ENCODE results near the gene PDZD4.

The PDZD4 gene

GRCh38 chrX:153786669-153787068, 43.7 kb downstream of the PDZD4 start:
- no peaks in the 10 kb centered on the region for H3F3A ChIP-seq (ENCODE audit: insufficient read depth, low read length)
- H3K36me3 ChIP-seq (ENCODE audit: insufficient read depth, low read length): peaks cover 29% of the 10 kb centered on the region
- H3K27ac ChIP-seq (ENCODE audit: low read depth, low read length, poor library complexity, severe bottlenecking): no peak overlapping the region
- H3K79me2 ChIP-seq (ENCODE audit: insufficient read depth, low read length): no peaks in the 10 kb centered on the region
- no peak overlapping the region for H2AFZ ChIP-seq (ENCODE audit: low read length)
- H3K4me2 ChIP-seq (ENCODE audit: low read length): no peak overlapping the region
- no peaks in the 10 kb centered on the region for H3K27me3 ChIP-seq (ENCODE audit: insufficient read depth, low read length)
- no peaks in the 10 kb centered on the region for H3K4me1 ChIP-seq (ENCODE audit: insufficient read depth, low read length, severe bottlenecking)
- no peak overlapping the region for H3K4me3 ChIP-seq (ENCODE audit: low read depth, low read length, poor library complexity, severe bottlenecking)
- no peak overlapping the region for H3K9ac ChIP-seq (ENCODE audit: low read length)
- no peaks in the 10 kb centered on the region for H3K9me3 ChIP-seq (ENCODE audit: low read length)
- no peak for TF ChIP-seq EZH2 (IDR thresholded peaks at IDR 0.05; ENCODE audit: borderline replicate concordance, low read length)
- TF ChIP-seq CTCF (IDR thresholded peaks at IDR 0.05; ENCODE audit: low read length): no peak
- H3K9me2 ChIP-seq (ENCODE audit: low read depth, low read length): no peaks in the 10 kb centered on the region
- no peaks in the 10 kb centered on the region for H4K20me1 ChIP-seq (ENCODE audit: insufficient read depth, low read length)

GRCh38 chrX:153784325-153784967, 45.9 kb downstream of the PDZD4 start:
- H3K9me3 ChIP-seq (ENCODE audit: low read length): no peaks in the 10 kb centered on the region

GRCh38 chrX:153783378-153784013, 46.8 kb downstream of the PDZD4 start:
- Histone ChIP-seq H3K4me2 (ENCODE audit: low read length) (no peak overlapping the region), H3K36me3 (ENCODE audit: insufficient read depth, low read length) (peaks cover 16% of the 10 kb centered on the region), H3F3A (ENCODE audit: insufficient read depth, low read length) (no peaks in the 10 kb centered on the region), H3K79me2 (ENCODE audit: insufficient read depth, low read length) (no peaks in the 10 kb centered on the region), H3K27me3 (ENCODE audit: insufficient read depth, low read length) (no peaks in the 10 kb centered on the region), H3K9me2 (ENCODE audit: low read depth, low read length) (no peaks in the 10 kb centered on the region), H3K4me1 (ENCODE audit: insufficient read depth, low read length, severe bottlenecking) (peaks cover 3% of the 10 kb centered on the region), H3K9ac (ENCODE audit: low read length) (no peak overlapping the region), H4K20me1 (ENCODE audit: insufficient read depth, low read length) (no peaks in the 10 kb centered on the region), H3K9me3 (ENCODE audit: low read length) (no peaks in the 10 kb centered on the region), H3K27ac (ENCODE audit: low read depth, low read length, poor library complexity, severe bottlenecking) (no peak overlapping the region), H2AFZ (ENCODE audit: low read length) (no peak overlapping the region), H3K4me3 (ENCODE audit: low read depth, low read length, poor library complexity, severe bottlenecking) (no peak overlapping the region)
- no peak for TF ChIP-seq CTCF (IDR thresholded peaks at IDR 0.05; ENCODE audit: low read length)
- no peak for TF ChIP-seq EZH2 (IDR thresholded peaks at IDR 0.05; ENCODE audit: borderline replicate concordance, low read length)

More at GRCh38 chrX:153784325-153784967, 45.9 kb downstream of the PDZD4 start:
- Histone ChIP-seq H3K27me3 (ENCODE audit: insufficient read depth, low read length) (no peaks in the 10 kb centered on the region), H3K9me2 (ENCODE audit: low read depth, low read length) (no peaks in the 10 kb centered on the region), H4K20me1 (ENCODE audit: insufficient read depth, low read length) (no peaks in the 10 kb centered on the region), H3K9ac (ENCODE audit: low read length) (no peak overlapping the region), H3K36me3 (ENCODE audit: insufficient read depth, low read length) (peaks cover 19% of the 10 kb centered on the region), H3K4me3 (ENCODE audit: low read depth, low read length, poor library complexity, severe bottlenecking) (no peak overlapping the region), H3F3A (ENCODE audit: insufficient read depth, low read length) (no peaks in the 10 kb centered on the region), H2AFZ (ENCODE audit: low read length) (no peak overlapping the region), H3K4me1 (ENCODE audit: insufficient read depth, low read length, severe bottlenecking) (peaks cover 3% of the 10 kb centered on the region), H3K79me2 (ENCODE audit: insufficient read depth, low read length) (no peaks in the 10 kb centered on the region), H3K4me2 (ENCODE audit: low read length) (no peak overlapping the region), H3K27ac (ENCODE audit: low read depth, low read length, poor library complexity, severe bottlenecking) (no peak overlapping the region)
- TF ChIP-seq CTCF (IDR thresholded peaks at IDR 0.05; ENCODE audit: low read length) (no peak), EZH2 (IDR thresholded peaks at IDR 0.05; ENCODE audit: borderline replicate concordance, low read length) (no peak)
